ENCODE measurements around the gene PRDM2. TPM values are rescaled to one million over a fixed set of nuclear protein-coding genes. Genes with fewer than 3 reads are reported as not detected.

Gene PRDM2
- polyA plus RNA-seq, 3 donors: 4.1 to 22.5 (median 7.6) TPM

GRCh38 chr1:13828454-13829151, 128.6 kb downstream of the PRDM2 start:
- no peaks in the 10 kb centered on the region for H3K79me2 ChIP-seq (ENCODE audit: insufficient read depth, low read length)
- H3K4me3 ChIP-seq (replicated peaks in 1 of 3; ENCODE audit: low read depth in 2 of 3, low read length in 3 of 3): no peak overlapping the region
- no peak overlapping the region for H2AFZ ChIP-seq (ENCODE audit: insufficient read depth, low read depth, low read length, poor library complexity, severe bottlenecking)
- no peak overlapping the region for H3K4me2 ChIP-seq (replicated peaks; ENCODE audit: extremely low read depth, low read length, poor library complexity, severe bottlenecking)
- Mint-ChIP-seq H3K9me3 (peaks cover 0 to 2% (median 0%) of the 10 kb centered on the region in 7 donors), H3K4me3 (no peak overlapping the region), H3K27ac (no peak overlapping the region), H3K4me1 (peaks cover 9% of the 10 kb centered on the region), H3K27me3 (ENCODE audit: low read depth in 3 of 3) (peaks cover 5 to 11% (median 7%) of the 10 kb centered on the region in 3 donors), H3K36me3 (peaks cover 11 to 14% of the 10 kb centered on the region in 2 donors)
- intact Hi-C loops (cut with micrococcal nuclease): no loop called here
- H3K27me3 ChIP-seq (ENCODE audit: control insufficient read depth in 2 of 2, insufficient read depth in 2 of 2, low read length in 2 of 2): no peaks in the 10 kb centered on the region
- DNase-seq: no peak
- peak; percentile 53 for TF ChIP-seq CTCF (IDR thresholded peaks at IDR 0.05)
- no peak overlapping the region for H3K27ac ChIP-seq (ENCODE audit: low read depth in 1 of 2, low read length in 2 of 2)
- 58% methylated on average over 15 of the region's 18 CpGs for WGBS (ENCODE audit: insufficient coverage)
- H3K36me3 ChIP-seq (replicated peaks in 1 of 2; ENCODE audit: control insufficient read depth in 1 of 2, insufficient read depth in 2 of 2, low read length in 2 of 2): peaks cover 1 to 5% of the 10 kb centered on the region in 2 donors
- H3K9me3 ChIP-seq (replicated peaks in 1 of 2; ENCODE audit: control insufficient read depth in 1 of 2, insufficient read depth in 1 of 2, low read length in 2 of 2): no peaks in the 10 kb centered on the region
- no peak overlapping the region for H3K9ac ChIP-seq (ENCODE audit: insufficient read depth, low read length, poor library complexity, severe bottlenecking)
- H4K20me1 ChIP-seq (ENCODE audit: insufficient read depth, low read length): no peaks in the 10 kb centered on the region
- H3K4me1 ChIP-seq (ENCODE audit: control insufficient read depth in 1 of 2, insufficient read depth in 2 of 2, low read length in 2 of 2): peaks cover 0 to 4% of the 10 kb centered on the region in 2 donors

GRCh38 chr1:13829152-13829769, 129.3 kb downstream of the PRDM2 start:
- H3K79me2 ChIP-seq (ENCODE audit: insufficient read depth, low read length): no peaks in the 10 kb centered on the region
- Mint-ChIP-seq H3K4me3 (no peak overlapping the region), H3K27me3 (ENCODE audit: low read depth in 3 of 3) (peaks cover 5 to 11% (median 10%) of the 10 kb centered on the region in 3 donors), H3K36me3 (peaks cover 6 to 10% of the 10 kb centered on the region in 2 donors), H3K27ac (no peak overlapping the region), H3K4me1 (peaks cover 9% of the 10 kb centered on the region), H3K9me3 (no peaks in the 10 kb centered on the region)
- H3K9me3 ChIP-seq (replicated peaks in 1 of 2; ENCODE audit: control insufficient read depth in 1 of 2, insufficient read depth in 1 of 2, low read length in 2 of 2): no peaks in the 10 kb centered on the region
- H3K4me3 ChIP-seq (replicated peaks in 1 of 3; ENCODE audit: low read depth in 2 of 3, low read length in 3 of 3): no peak overlapping the region
- H3K36me3 ChIP-seq (replicated peaks in 1 of 2; ENCODE audit: control insufficient read depth in 1 of 2, insufficient read depth in 2 of 2, low read length in 2 of 2): no peaks in the 10 kb centered on the region
- H3K4me1 ChIP-seq (ENCODE audit: control insufficient read depth in 1 of 2, insufficient read depth in 2 of 2, low read length in 2 of 2): peaks cover 0 to 4% of the 10 kb centered on the region in 2 donors
- no peaks in the 10 kb centered on the region for H4K20me1 ChIP-seq (ENCODE audit: insufficient read depth, low read length)
- DNase-seq: no peak
- no peak overlapping the region for H2AFZ ChIP-seq (ENCODE audit: insufficient read depth, low read depth, low read length, poor library complexity, severe bottlenecking)
- TF ChIP-seq CTCF (IDR thresholded peaks at IDR 0.05): no peak
- H3K4me2 ChIP-seq (replicated peaks; ENCODE audit: extremely low read depth, low read length, poor library complexity, severe bottlenecking): no peak overlapping the region
- no peak overlapping the region for H3K27ac ChIP-seq (ENCODE audit: low read depth in 1 of 2, low read length in 2 of 2)
- no peak overlapping the region for H3K9ac ChIP-seq (ENCODE audit: insufficient read depth, low read length, poor library complexity, severe bottlenecking)
- H3K27me3 ChIP-seq (ENCODE audit: control insufficient read depth in 2 of 2, insufficient read depth in 2 of 2, low read length in 2 of 2): no peaks in the 10 kb centered on the region
- intact Hi-C loops (cut with micrococcal nuclease): no loop called here
- WGBS (ENCODE audit: insufficient coverage): 95% methylated on average over 5 of the region's 10 CpGs

Data from CD14-positive monocyte (primary cell).